Non-pigmented ciliary epithelial cell (primary cell): ENCODE measurements around the gene COMMD8.

Source experiments
- DNase-seq: peaks from one replicate; pipeline ENCODE4 v3.0.0-alpha.2; 2010; ENCODE audit warnings: low read depth

Gene COMMD8

DNA sequence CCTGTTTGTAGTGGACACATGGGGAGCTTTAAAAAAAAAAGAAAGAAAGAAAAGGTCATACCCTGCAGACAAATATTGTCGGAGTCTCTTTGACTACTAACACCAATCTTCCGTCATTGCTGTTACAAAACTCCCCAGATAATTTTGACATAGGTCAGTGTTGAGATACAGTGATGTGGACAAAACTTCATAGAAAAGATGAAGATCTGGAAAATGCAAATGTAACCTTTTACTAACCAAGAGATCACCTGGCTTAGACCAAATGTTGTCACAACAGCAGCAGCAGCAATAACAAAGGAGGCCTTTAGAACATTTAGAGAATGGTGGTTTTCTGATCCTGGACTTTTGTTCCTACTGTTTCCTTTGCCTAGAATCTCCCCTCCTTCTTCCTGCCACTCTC lies 8.1 kb upstream of the COMMD8 start:
- no peak for DNase-seq

DNA sequence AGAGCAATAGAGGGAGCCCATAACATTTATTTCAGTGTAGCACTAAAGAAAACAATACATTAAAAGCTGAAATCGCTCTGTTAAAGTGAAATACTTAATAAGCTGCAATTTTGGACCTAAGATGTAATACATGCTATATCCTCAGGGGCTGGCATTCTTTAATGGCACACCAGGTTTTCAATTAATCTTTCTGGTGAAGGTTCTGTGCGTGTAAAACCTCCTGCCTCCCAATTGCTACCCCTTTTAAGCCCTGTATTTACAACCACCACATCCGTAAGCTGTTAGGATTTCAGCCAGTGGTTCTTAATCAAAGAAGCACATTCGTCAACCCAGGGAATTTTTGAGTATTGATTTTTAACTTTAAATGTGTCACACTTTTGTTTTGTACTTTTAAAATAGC lies 7.6 kb upstream of the COMMD8 start:
- DNase-seq: no peak

DNA sequence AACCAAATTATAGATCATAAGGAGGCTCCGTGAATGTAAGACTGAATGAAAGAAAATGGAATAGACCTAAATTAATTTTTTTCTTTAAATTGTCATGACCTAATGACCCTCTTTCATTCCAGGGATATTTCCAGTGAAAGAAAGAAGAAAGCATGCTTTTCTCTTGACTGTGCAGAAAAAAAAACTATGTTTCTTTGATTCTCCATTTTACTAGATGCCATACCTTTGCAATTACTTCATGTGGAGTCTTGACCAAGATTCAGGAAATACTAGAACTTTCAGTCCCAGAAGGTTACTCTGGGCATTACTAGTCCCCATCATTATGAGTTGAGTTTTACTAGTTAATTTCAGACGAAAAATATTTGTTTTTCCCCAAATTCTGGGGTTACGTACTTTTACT lies 6.4 kb upstream of the COMMD8 start:
- no peak for DNase-seq

DNA sequence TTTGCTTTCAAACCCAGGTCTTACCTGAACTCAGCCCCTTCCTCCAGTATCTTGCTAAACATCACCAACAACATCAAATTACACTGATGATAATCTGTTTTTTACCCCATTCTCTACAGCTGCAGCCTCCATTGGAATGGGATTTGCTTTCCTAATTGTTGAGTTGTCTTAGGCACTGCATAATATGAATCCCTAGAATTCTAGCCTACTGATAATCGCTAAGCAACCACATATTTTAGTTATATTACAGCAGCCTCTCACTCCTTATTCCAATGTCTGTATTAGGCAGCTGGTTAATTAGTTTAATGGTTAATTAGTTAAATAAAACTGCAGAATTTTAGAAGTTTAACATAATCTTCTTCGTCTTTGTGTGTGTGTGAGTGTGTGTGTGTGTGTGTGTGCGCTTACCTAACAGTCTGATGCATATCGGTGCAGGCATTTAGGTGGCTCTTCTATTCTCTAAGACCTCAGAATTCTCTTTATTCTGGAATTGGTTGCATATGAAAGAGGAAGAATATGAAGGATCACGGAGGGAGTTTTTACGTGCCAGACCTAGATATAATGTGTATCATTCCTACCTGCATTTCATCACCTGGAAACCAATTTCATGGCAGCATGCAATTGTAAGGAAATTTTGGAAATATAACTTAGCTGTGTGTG lies 5.3 kb upstream of the COMMD8 start:
- DNase-seq: no peak

DNA sequence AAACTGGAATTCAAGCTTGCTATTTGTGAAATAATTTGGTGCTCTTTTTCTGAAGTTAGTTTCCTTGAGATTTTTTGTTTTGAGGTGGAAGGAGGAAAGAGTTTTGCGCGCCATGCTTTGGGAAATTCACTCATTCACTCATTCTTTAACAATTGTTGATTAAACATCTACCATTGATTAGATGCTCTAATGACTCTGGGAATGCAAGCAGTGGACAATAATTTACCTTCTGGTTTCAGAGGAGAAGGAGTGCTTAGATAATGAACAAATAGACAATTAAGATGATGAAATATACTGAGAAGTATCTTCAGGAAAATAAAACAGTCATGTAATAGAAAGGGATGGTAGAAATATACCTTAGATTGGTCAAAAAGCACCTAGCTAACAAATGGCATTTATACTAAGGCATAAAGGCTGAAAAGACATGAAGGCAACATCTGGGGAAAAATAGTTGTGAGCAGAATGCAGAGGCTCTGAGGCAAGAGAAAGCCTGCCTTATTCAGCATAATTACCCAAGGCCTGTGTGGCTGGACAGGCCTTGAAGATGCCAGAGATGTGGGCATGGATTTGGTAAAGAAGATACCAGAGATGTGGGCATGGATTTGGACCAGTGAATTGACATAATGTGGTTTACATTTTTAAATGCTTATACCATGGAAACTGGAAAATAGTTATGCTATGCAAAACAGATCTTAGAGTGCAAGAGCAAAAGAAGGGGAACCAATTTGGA lies 2.7 kb upstream of the COMMD8 start:
- no peak for DNase-seq

DNA sequence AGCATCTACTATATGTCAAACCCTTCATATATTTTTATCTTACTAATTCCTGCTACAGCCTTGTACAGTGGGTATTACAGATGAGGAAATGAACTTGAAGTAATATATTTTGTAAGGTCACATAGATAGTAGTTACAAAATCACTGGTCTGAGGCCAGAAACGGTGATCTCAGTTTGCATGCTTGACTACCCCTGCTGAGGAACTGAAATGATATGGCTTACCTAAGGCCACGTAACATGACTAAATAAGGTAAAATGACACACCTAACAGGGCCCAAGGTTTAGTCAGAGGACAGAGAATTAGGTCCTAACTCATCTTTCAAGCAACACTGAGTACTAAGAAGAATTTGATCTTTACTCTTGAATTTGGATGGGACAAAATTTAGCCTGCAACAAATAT lies 1.5 kb upstream of the COMMD8 start:
- no peak for DNase-seq

DNA sequence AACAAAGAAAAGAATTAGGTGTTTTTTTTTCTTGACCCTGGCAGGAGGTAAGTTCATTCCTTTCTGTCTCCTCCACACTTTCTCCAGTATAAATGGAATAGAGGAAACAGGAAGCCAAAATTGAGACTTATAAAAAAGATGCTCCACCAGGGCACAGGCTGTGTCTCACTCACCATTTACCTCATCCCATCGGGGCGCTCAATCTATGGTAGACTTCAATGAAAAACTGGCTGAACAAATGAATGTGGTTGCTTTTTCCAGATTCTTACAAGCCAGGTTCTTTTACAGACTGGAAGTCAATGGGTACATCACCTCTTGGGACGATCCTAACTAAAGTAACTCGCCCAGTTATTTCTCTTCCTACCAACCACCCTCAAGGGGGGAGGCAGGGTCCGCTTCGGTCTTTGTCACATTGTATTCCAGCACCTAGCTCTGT lies 685 bp downstream of the COMMD8 start:
- DNase-seq: no peak

DNA sequence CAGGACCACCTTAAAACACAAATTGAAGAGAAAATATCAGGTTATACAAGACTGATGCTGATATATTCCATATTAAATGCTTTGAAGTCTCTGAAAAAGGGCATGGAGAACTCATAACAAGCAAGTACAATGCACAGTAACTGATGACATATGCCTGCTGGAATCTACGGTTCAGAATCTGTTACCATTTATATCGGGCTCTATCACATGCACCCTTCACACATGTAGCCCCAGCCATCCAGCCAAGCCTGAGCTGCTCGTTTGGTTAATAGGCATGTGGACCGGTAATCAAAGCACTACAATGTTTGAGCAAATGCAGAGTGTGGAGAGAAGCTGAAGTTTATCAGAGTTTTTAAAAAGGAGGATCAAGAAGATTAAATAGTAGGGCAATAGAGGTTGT lies 11.8 kb downstream of the COMMD8 start:
- peak; percentile 26 for DNase-seq

DNA sequence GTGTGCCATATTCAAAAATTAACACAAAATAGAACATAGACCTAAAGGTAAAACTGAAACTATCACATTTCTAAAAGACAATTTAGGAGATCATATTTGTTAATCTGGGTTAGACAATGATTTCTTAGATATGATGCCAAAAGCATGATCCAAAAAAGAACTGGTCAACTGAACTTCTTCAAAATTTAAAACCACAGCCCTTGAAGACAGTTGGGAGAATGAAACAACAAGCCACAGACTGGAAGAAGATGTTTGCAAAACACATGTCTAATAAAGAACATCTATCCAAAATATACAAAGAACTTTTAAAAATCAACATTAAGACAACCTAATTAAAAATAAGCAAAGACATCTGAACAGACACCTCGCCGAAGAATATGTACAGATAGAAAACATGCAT lies 19.5 kb downstream of the COMMD8 start:
- no peak for DNase-seq

DNA sequence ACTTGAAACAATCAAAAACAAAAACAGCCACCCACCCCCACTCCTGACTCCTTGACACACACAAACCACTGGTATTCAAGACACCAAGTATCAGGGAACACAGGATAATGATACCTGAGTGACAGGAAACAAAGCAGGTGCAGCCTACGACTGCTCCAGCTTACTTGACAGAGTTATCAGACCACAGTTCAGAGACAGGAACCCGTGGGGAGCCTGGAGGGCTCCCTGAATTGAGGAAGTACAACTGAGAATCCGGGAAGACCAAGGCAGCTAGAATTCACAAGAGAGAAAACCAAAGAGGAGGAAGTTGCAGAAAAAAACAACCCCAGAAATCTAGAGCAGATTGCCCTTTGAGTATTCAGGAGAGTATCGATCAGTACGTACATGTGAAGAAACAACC lies 20.5 kb downstream of the COMMD8 start:
- DNase-seq: no peak

DNA sequence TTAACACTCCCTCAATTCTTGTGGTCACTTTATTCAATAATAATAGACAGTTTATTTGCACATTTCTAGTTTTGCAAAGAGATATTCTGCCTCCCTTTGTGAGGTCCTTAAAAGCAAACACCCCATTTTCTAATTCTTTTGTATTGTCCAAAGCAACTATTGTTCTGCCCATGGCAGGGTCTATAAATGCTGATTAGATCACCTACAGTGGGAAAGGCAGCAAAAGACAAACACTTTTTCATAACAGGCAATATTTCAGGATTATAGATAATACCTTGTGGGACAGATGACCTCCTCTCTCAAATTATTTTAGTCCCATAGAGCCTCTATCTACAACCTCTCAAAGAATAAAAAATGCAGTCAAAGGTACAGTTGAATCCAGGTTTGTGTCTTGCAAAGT lies 28.6 kb downstream of the COMMD8 start:
- no peak for DNase-seq

DNA sequence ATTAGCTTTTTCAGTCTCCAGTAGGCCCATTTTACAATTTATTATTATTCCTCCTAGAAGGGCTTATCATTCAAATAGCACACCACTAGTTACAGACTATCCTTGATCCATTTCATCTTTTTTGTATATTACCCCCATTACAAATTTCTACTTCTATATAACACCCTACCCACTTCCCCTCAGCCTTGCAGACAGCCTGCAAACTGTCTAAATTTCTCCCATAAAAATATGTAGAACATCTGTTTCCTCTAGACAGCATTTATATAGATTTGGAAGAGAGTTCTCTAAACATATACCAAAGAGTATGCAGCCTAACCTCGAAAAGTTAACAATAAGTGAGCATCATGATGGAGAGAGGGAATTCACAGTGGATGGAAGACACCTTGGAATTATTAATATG lies 30.8 kb downstream of the COMMD8 start:
- DNase-seq: no peak

DNA sequence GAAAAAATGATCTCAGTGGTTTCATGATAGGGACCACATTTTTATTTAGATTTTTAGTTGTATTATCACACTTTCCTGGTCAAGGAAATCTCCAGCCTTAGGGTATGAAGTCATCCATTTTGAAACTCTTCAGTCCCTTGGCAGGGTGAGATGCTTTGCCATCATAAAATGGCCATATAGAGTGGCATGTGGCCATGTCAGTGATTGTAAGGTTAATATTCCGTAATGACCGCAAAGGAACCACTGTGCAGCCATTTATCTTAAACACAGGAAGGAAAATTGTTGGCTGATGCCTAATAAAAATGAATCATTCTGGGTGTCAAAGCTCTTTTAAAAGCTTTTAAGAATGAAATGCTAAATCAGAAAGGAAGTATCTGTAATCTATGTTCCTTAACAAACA lies 35.6 kb downstream of the COMMD8 start:
- DNase-seq: no peak

DNA sequence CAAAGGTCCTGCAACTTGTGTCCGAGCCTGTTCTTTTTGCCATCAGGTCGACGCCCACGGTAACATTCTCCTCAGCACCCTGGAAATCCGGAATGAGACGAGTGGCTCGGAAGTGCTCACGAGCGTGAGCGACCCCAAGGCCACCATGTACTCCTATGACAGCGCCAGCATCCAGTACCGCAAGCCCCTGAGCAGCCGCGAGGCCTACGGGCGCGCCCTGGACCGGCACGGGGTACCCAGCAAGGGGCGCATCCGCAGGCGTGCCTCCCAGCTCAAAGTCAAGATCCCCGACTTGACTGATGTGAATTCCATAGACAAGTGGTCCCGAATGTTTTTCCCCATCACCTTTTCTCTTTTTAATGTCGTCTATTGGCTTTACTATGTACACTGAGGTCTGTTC lies 37.9 kb downstream of the COMMD8 start:
- DNase-seq: no peak

DNA sequence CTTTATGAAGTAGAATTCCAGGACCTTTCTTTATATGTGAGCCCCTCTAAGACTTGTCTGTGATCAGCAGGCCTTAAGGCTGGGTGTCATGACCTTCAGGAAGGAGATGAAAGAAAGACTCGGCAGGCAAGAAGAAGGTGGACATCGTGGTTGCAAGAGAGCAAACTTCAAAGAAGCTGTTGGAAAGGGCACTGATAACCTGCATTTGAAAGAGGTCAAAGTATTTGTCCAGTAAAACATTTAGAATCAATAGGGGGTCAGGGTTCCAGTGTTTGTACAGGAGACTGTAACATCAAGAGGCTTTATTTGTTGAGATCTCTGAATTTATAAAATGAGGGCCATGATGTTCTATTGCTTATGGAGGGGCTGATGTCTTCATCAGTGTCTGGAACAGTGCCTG lies 44.2 kb downstream of the COMMD8 start:
- DNase-seq: no peak

DNA sequence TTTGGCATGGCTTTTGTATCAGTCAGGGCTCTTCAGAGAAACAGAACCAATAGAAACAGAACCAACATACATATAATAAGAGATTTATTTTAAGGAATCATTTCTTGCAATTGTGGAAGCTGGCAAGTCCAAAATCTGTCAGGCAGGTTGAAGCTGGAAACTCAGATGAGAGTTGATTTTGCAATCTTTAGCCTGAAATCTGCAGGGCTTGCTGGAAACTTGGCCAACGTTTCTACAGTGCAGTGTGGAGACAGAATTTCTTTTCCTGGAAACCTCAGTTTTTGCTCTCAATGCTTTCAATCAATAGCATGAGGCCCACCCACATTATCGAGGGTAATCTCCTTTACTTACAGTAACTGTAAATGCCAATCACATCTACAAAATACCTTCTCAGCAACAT lies 45.4 kb downstream of the COMMD8 start:
- no peak for DNase-seq

DNA sequence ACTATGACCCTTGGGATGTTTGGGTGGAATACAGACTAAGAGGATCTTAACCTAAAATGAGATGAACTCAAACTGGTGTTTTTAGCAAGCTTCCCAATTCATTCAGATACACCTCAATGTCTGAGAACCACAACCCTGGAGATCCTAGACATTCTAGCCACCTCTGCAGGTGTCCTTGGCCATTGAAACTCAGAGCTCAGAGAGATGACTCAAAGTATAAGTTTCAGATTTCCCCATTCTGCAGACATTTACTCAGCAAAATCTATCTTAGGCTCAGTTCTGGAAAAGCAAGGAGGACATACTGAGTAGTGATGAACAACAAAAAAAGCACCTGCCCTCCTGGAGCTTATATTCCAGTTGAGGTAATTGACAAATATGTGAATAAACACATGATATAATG lies 47.8 kb downstream of the COMMD8 start:
- DNase-seq: no peak

DNA sequence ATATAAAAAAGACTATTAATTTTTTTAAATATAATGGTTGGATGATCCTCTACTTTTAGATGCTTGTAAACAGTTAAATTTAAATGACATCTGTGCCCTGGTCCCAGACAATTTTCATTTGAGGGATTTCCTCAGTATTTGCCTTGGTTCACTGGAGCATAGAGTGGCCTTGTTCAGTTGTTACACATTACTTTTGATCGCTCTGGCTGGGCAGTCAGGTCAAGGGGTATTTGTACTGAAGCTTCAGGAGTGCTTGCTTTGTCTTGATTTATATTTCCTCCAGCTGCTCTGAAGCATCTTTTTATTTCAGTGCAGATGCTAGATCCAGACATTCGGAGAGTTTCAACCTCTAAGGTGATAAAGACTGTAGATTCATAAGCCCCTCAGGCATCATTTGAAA lies 50.0 kb downstream of the COMMD8 start:
- no peak for DNase-seq

DNA sequence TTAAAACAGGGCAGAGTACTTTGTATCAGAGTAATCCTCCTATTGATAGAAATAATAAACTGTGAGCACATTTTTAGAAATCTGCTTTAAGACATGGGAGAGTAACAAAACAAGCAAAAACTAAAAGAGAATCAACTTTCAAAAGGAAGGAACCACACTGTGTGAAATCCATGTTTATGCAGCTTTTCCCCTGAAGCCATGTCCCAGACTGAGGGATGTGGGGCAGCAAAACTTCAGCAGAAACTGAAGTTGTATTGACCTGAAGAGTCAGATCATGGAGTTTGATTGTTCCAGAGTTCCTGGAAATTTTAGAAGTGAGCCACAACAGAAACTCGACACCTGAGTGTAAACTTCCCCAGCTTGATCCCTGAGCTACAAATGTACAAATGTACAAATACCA lies 53.2 kb downstream of the COMMD8 start:
- DNase-seq: no peak

DNA sequence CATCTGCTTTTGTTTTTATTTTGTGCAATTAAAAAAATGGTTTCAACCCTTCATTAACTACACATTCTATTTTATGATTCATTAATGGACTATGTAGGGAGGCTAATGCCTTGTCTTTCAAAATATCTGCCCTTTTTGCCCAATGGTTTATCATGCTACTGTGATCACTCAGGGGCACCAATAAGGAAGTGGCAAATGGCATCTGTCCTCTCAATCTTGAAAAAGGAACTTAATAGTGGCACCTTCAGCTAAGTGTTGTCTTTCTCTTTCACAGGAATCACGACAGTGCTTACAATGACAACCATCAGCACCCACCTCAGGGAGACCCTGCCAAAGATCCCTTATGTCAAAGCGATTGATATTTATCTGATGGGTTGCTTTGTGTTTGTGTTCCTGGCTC lies 57.1 kb downstream of the COMMD8 start:
- DNase-seq: no peak
